HEK293 (cell line): ENCODE data around the gene CORO2B.

Source experiments
- CTCF ChIA-PET: fragments of 350-600 bp; formaldehyde crosslinking; extraction: SDS; loops from one replicate; lab custom pipeline; 2021; ENCODE audit warnings: antibody characterized with exemption; lab: Yijun Ruan, JAX
- POLR2A ChIA-PET: fragments of 300-600 bp; formaldehyde crosslinking; extraction: SDS; loops from one replicate; lab custom pipeline; 2020; ENCODE audit warnings: antibody characterized with exemption, inconsistent platforms; lab: Yijun Ruan, JAX
- H3K27ac ChIP-seq: fragments of 200-500 bp; sonication (Bioruptor generic); 2 replicates; pipeline ENCODE4 v1.5.1; 2014; ENCODE audit warnings: low read depth, low read length, control low read depth, inconsistent platforms; ENCODE audit errors: extremely low read depth
- H3K36me3 ChIP-seq, 2 experiments: fragments of 200-500 bp in 1 of 2; sonication (Bioruptor generic) in 1 of 2; 1 replicate in 1 of 2; 2 replicates in 1 of 2; pipeline ENCODE4 v1.5.1; 2014 to 2017; ENCODE audit warnings: inconsistent platforms in 2 of 2, low read length in 2 of 2; ENCODE audit not compliant: control insufficient read depth in 2 of 2, insufficient read depth in 1 of 2
- H3K4me1 ChIP-seq: fragments of 200-500 bp; sonication (Bioruptor generic); 2 replicates; pipeline ENCODE4 v1.5.1; 2014; ENCODE audit warnings: mild to moderate bottlenecking, low read length, inconsistent platforms; ENCODE audit not compliant: control insufficient read depth, insufficient read depth
- H3K4me3 ChIP-seq: 2 replicates; pipeline ENCODE4 v1.5.1; 2011; ENCODE audit warnings: low read depth, mild to moderate bottlenecking, control low read depth, low read length, moderate library complexity
- H3K9me3 ChIP-seq: fragments of 200-500 bp; sonication (Bioruptor generic); 2 replicates; pipeline ENCODE4 v1.5.1; 2014; ENCODE audit warnings: low read depth, low read length, inconsistent platforms; ENCODE audit not compliant: control insufficient read depth, insufficient read depth
- EGR2 ChIP-seq: fragments of 450-650 bp; formaldehyde crosslinking; IDR thresholded peaks from 2 replicates; pipeline ENCODE4 v1.5.1; 2016; ENCODE audit warnings: low read depth, missing biosample characterization, missing genetic modification characterization
- SP7 ChIP-seq: fragments of 450-650 bp; formaldehyde crosslinking; IDR thresholded peaks from 2 replicates; pipeline ENCODE4 v1.5.1; 2016; ENCODE audit warnings: missing biosample characterization, missing genetic modification characterization
- TRIM28 ChIP-seq: IDR thresholded peaks from 2 replicates; pipeline ENCODE4 v1.6.1; 2011; ENCODE audit warnings: low read length, control low read depth, borderline replicate concordance
- ZIC2 ChIP-seq: fragments of 450-650 bp; formaldehyde crosslinking; IDR thresholded peaks from 2 replicates; pipeline ENCODE4 v1.5.1; 2016; ENCODE audit warnings: missing biosample characterization, missing genetic modification characterization
- ZNF529 ChIP-seq: fragments of 450-650 bp; formaldehyde crosslinking; IDR thresholded peaks from 2 replicates; pipeline ENCODE4 v1.5.1; 2017; ENCODE audit warnings: missing genetic modification characterization, missing biosample characterization; ENCODE audit not compliant: insufficient replicate concordance
- ZNF76 ChIP-seq: fragments of 450-650 bp; formaldehyde crosslinking; IDR thresholded peaks from 2 replicates; pipeline ENCODE4; 2016; ENCODE audit warnings: low read depth, missing biosample characterization, missing genetic modification characterization, borderline replicate concordance
- ZSCAN16 ChIP-seq: fragments of 450-650 bp; formaldehyde crosslinking; IDR thresholded peaks from 2 replicates; pipeline ENCODE4 v1.5.1; 2016; ENCODE audit warnings: missing biosample characterization, missing genetic modification characterization
- ZSCAN30 ChIP-seq: fragments of 450-650 bp; IDR thresholded peaks from 2 replicates; pipeline ENCODE4 v1.5.1; 2018; ENCODE audit warnings: missing biosample characterization, mild to moderate bottlenecking, missing genetic modification characterization, moderate library complexity
- TF ChIP-seq, protein P1 (sequence below): fragments of 450-650 bp; formaldehyde crosslinking; IDR thresholded peaks from 2 replicates; pipeline ENCODE4 v1.5.1; 2016; ENCODE audit warnings: missing biosample characterization, missing genetic modification characterization
- TF ChIP-seq, protein P2 (sequence below): fragments of 450-650 bp; IDR thresholded peaks from 2 replicates; pipeline ENCODE4 v1.5.1; 2018; ENCODE audit warnings: missing biosample characterization, mild to moderate bottlenecking, missing genetic modification characterization
- TF ChIP-seq, protein P3 (sequence below): fragments of 450-650 bp; formaldehyde crosslinking; optimal IDR thresholded peaks from 2 replicates; pipeline ENCODE3; 2016; ENCODE audit warnings: missing biosample characterization, mild to moderate bottlenecking, missing genetic modification characterization
- TF ChIP-seq, protein P4 (sequence below): fragments of 450-650 bp; formaldehyde crosslinking; conservative IDR thresholded peaks from 2 replicates; pipeline ENCODE4 v1.5.1; 2016; ENCODE audit warnings: low read depth, missing biosample characterization, missing genetic modification characterization
- TF ChIP-seq, protein P5 (sequence below): fragments of 450-650 bp; formaldehyde crosslinking; IDR thresholded peaks from 2 replicates; pipeline ENCODE4 v1.5.1; 2017; ENCODE audit warnings: missing biosample characterization, missing genetic modification characterization
- TF ChIP-seq, protein P6 (sequence below): fragments of 450-650 bp; formaldehyde crosslinking; IDR thresholded peaks from 2 replicates; pipeline ENCODE4 v1.5.1; 2016; ENCODE audit warnings: missing biosample characterization, missing genetic modification characterization
- TF ChIP-seq, protein P7 (sequence below): fragments of 450-650 bp; formaldehyde crosslinking; IDR thresholded peaks from 2 replicates; pipeline ENCODE4 v1.5.1; 2016; ENCODE audit warnings: missing biosample characterization, missing genetic modification characterization

Gene CORO2B

DNA sequence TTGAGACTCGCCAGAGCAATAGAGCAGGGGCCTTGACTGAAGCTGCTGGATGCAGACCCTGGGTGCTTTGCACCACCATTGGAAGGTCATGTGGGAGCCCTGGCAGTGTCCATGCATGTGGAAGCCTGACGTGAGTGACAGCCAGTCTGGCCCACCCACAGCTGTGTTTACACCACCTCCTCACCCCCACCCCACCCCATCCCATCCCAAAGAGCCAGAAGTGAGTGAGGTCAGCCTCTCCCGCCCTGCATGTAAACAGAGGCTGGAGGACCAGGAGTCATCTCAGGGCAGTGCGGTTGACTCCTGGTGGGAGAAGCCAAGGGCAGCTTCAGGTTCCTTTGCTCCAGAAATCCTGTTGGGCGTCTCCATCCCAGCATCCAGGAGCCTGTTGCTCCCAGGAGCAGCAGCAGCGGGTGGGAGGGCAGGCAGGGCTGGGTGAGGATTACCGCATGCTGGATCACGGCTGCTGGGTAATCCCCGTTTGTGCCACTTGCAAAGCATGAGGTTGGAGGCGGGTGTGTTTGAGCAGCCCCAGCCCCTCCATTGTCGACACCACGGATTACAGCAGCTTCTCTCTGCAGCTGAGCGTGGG is 44.6 kb downstream of the CORO2B start (continued):
- TF ChIP-seq EGR2 (tag by site-specific recombination) (peak; percentile 65), ZSCAN16 (no peak), ZIC2 (tag by site-specific recombination) (peak; percentile 91)
- TF ChIP-seq, protein P1, sequence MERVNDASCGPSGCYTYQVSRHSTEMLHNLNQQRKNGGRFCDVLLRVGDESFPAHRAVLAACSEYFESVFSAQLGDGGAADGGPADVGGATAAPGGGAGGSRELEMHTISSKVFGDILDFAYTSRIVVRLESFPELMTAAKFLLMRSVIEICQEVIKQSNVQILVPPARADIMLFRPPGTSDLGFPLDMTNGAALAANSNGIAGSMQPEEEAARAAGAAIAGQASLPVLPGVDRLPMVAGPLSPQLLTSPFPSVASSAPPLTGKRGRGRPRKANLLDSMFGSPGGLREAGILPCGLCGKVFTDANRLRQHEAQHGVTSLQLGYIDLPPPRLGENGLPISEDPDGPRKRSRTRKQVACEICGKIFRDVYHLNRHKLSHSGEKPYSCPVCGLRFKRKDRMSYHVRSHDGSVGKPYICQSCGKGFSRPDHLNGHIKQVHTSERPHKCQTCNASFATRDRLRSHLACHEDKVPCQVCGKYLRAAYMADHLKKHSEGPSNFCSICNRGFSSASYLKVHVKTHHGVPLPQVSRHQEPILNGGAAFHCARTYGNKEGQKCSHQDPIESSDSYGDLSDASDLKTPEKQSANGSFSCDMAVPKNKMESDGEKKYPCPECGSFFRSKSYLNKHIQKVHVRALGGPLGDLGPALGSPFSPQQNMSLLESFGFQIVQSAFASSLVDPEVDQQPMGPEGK (tag by site-specific recombination): peak; percentile 48

DNA sequence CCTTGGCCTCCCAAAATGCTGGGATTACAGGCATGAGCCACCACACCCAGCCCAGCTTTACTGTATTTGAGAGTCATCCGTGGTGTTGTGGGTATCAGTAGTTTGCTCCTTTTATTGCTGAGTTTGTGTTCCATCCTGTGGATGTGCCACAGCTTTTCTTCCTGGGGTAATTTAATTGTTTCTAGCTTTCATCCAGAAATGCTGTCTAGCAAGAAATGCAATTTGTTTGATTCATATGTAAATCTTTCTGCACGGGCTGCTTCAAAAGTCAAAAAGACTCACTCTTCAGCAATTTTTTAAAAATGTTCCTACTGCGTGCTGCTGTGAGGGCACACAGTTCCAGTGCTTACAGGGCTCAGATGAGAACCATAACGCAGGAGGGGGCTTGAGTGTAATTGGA is 47.1 kb downstream of the CORO2B start:
- no peak for TF ChIP-seq TRIM28
- TF ChIP-seq, protein P2, sequence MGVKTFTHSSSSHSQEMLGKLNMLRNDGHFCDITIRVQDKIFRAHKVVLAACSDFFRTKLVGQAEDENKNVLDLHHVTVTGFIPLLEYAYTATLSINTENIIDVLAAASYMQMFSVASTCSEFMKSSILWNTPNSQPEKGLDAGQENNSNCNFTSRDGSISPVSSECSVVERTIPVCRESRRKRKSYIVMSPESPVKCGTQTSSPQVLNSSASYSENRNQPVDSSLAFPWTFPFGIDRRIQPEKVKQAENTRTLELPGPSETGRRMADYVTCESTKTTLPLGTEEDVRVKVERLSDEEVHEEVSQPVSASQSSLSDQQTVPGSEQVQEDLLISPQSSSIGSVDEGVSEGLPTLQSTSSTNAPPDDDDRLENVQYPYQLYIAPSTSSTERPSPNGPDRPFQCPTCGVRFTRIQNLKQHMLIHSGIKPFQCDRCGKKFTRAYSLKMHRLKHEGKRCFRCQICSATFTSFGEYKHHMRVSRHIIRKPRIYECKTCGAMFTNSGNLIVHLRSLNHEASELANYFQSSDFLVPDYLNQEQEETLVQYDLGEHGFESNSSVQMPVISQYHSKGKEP (tag by site-specific recombination): no peak
- TF ChIP-seq, protein P3, sequence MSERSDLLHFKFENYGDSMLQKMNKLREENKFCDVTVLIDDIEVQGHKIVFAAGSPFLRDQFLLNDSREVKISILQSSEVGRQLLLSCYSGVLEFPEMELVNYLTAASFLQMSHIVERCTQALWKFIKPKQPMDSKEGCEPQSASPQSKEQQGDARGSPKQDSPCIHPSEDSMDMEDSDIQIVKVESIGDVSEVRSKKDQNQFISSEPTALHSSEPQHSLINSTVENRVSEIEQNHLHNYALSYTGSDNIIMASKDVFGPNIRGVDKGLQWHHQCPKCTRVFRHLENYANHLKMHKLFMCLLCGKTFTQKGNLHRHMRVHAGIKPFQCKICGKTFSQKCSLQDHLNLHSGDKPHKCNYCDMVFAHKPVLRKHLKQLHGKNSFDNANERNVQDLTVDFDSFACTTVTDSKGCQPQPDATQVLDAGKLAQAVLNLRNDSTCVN (tag by site-specific recombination): no peak
- TF ChIP-seq ZSCAN30 (tag by site-specific recombination): no peak
- TF ChIP-seq, protein P4, sequence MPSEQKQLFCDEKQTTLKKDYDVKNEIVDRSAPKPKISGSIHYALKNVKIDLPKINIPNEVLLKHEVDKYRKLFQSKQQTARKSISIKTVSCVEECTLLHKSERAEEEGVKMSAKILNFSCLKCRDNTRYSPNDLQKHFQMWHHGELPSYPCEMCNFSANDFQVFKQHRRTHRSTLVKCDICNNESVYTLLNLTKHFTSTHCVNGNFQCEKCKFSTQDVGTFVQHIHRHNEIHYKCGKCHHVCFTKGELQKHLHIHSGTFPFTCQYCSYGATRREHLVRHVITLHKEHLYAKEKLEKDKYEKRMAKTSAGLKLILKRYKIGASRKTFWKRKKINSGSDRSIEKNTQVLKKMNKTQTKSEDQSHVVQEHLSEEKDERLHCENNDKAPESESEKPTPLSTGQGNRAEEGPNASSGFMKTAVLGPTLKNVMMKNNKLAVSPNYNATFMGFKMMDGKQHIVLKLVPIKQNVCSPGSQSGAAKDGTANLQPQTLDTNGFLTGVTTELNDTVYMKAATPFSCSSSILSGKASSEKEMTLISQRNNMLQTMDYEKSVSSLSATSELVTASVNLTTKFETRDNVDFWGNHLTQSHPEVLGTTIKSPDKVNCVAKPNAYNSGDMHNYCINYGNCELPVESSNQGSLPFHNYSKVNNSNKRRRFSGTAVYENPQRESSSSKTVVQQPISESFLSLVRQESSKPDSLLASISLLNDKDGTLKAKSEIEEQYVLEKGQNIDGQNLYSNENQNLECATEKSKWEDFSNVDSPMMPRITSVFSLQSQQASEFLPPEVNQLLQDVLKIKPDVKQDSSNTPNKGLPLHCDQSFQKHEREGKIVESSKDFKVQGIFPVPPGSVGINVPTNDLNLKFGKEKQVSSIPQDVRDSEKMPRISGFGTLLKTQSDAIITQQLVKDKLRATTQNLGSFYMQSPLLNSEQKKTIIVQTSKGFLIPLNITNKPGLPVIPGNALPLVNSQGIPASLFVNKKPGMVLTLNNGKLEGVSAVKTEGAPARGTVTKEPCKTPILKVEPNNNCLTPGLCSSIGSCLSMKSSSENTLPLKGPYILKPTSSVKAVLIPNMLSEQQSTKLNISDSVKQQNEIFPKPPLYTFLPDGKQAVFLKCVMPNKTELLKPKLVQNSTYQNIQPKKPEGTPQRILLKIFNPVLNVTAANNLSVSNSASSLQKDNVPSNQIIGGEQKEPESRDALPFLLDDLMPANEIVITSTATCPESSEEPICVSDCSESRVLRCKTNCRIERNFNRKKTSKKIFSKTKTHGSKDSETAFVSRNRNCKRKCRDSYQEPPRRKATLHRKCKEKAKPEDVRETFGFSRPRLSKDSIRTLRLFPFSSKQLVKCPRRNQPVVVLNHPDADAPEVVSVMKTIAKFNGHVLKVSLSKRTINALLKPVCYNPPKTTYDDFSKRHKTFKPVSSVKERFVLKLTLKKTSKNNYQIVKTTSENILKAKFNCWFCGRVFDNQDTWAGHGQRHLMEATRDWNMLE (tag by site-specific recombination): no peak
- TF ChIP-seq, protein P5, sequence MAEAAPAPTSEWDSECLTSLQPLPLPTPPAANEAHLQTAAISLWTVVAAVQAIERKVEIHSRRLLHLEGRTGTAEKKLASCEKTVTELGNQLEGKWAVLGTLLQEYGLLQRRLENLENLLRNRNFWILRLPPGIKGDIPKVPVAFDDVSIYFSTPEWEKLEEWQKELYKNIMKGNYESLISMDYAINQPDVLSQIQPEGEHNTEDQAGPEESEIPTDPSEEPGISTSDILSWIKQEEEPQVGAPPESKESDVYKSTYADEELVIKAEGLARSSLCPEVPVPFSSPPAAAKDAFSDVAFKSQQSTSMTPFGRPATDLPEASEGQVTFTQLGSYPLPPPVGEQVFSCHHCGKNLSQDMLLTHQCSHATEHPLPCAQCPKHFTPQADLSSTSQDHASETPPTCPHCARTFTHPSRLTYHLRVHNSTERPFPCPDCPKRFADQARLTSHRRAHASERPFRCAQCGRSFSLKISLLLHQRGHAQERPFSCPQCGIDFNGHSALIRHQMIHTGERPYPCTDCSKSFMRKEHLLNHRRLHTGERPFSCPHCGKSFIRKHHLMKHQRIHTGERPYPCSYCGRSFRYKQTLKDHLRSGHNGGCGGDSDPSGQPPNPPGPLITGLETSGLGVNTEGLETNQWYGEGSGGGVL (tag by site-specific recombination): no peak
- TF ChIP-seq ZNF529 (tag by site-specific recombination): no peak
- TF ChIP-seq ZNF76: no peak
- TF ChIP-seq, protein P6, sequence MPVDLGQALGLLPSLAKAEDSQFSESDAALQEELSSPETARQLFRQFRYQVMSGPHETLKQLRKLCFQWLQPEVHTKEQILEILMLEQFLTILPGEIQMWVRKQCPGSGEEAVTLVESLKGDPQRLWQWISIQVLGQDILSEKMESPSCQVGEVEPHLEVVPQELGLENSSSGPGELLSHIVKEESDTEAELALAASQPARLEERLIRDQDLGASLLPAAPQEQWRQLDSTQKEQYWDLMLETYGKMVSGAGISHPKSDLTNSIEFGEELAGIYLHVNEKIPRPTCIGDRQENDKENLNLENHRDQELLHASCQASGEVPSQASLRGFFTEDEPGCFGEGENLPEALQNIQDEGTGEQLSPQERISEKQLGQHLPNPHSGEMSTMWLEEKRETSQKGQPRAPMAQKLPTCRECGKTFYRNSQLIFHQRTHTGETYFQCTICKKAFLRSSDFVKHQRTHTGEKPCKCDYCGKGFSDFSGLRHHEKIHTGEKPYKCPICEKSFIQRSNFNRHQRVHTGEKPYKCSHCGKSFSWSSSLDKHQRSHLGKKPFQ (tag by site-specific recombination): no peak
- TF ChIP-seq SP7: no peak
- TF ChIP-seq, protein P7, sequence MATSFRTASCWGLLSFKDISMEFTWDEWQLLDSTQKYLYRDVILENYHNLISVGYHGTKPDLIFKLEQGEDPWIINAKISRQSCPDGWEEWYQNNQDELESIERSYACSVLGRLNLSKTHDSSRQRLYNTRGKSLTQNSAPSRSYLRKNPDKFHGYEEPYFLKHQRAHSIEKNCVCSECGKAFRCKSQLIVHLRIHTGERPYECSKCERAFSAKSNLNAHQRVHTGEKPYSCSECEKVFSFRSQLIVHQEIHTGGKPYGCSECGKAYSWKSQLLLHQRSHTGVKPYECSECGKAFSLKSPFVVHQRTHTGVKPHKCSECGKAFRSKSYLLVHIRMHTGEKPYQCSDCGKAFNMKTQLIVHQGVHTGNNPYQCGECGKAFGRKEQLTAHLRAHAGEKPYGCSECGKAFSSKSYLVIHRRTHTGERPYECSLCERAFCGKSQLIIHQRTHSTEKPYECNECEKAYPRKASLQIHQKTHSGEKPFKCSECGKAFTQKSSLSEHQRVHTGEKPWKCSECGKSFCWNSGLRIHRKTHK (tag by site-specific recombination): no peak
- H3K27ac ChIP-seq: no peak overlapping the region
- peaks cover 4% of the 10 kb centered on the region for H3K4me1 ChIP-seq
- H3K36me3 ChIP-seq: no peaks in the 10 kb centered on the region
- H3K4me3 ChIP-seq: no peak overlapping the region
- ChIA-PET CTCF (interaction anchor here (0.7 to 1.7 kb wide), 3 partner anchors 25 to 66 kb away, joined by 4 to 8 read pairs (median 5); no protein-coding TSS in a partner anchor), POLR2A (no interaction called here)
- H3K9me3 ChIP-seq: no peaks in the 10 kb centered on the region
